Esophagus mucosa (tissue), 1 donor: ENCODE data around the gene TELO2. TPM values are rescaled to one million over a fixed set of nuclear protein-coding genes. Genes with fewer than 3 reads are reported as not detected.

Experiments used
- total RNA-seq: library from RNA; stranded (reverse); gene quantifications from one replicate; pipeline ENCODE4 v1.2.4, GENCODE V29; 2023
- donor health status: DM: yes; HTN: yes; CAD: no.

TELO2 gene
- total RNA-seq, 1 donor from 2014 or later, result 21.3 TPM

Other genes starting within 250 kb of the TELO2 start
- gene TPSD1, start 237.3 kb upstream of the TELO2 start, total RNA-seq, result not detected
- gene UBE2I, start 183.7 kb upstream of the TELO2 start, total RNA-seq, result 93.1 TPM
- gene BAIAP3, start 159.7 kb upstream of the TELO2 start, total RNA-seq, result 2.0 TPM
- 42.6 TPM for gene TSR3, start 141.5 kb upstream of the TELO2 start, total RNA-seq
- 25.7 TPM for gene GNPTG, start 141.4 kb upstream of the TELO2 start, total RNA-seq
- gene UNKL, start 78.7 kb upstream of the TELO2 start, total RNA-seq, result 5.3 TPM
- 13.7 TPM for gene UQCC4, start 72.6 kb upstream of the TELO2 start, total RNA-seq
- not detected for gene PERCC1, start 62.3 kb upstream of the TELO2 start, total RNA-seq
- 0.12 TPM for gene CCDC154, start 48.8 kb upstream of the TELO2 start, total RNA-seq
- 18.6 TPM for gene CLCN7, start 18.3 kb upstream of the TELO2 start, total RNA-seq
- gene PTX4, start 4.4 kb upstream of the TELO2 start, total RNA-seq, result not detected
- gene TMEM204, start 40.3 kb downstream of the TELO2 start, total RNA-seq, result 2.8 TPM
- 8.3 TPM for gene IFT140, start 118.7 kb downstream of the TELO2 start, total RNA-seq
- 9.6 TPM for gene CRAMP1, start 119.0 kb downstream of the TELO2 start, total RNA-seq
- gene JPT2, start 184.9 kb downstream of the TELO2 start, total RNA-seq, result 79.3 TPM
- 16.3 TPM for gene MAPK8IP3, start 212.8 kb downstream of the TELO2 start, total RNA-seq